Measurements from ENCODE around the gene ERCC6L2. TPM values are rescaled to one million over a fixed set of nuclear protein-coding genes. Genes with fewer than 3 reads are reported as not detected.
A peak's percentile ranks its signal among the peaks of the same experiment; 100 is the strongest.

ERCC6L2 gene
- polyA plus RNA-seq, 1 donor from 2014 or later, result 32.5 TPM

DNA sequence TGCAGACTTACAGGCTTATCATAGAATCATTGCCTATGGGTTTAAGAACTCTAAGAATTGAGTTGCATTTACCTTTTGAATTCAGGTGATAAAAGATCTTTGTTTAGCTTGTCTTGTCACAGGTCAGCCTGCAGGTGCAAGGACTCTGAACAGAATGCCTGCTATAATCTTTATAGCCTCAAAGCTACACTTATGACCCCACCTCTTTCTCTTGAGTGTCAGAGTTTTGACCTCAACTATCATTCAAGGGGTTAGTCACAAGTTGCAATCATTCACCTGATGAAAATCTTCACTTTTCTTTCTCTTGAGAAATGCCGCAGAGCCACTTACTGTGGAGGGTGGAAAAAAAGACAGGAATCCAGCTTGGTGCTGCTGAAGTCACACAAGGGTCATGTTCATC is 49.5 kb downstream of the ERCC6L2 start:
- H3K36me3 Mint-ChIP-seq, result peaks cover 23% of the 10 kb centered on the region
- no peaks in the 10 kb centered on the region for H3K27me3 Mint-ChIP-seq
- no peaks in the 10 kb centered on the region for H3K4me1 Mint-ChIP-seq
- no peak overlapping the region for H3K4me3 Mint-ChIP-seq
- H3K27ac Mint-ChIP-seq, result no peak overlapping the region
- no peaks in the 10 kb centered on the region for H3K9me3 Mint-ChIP-seq

DNA sequence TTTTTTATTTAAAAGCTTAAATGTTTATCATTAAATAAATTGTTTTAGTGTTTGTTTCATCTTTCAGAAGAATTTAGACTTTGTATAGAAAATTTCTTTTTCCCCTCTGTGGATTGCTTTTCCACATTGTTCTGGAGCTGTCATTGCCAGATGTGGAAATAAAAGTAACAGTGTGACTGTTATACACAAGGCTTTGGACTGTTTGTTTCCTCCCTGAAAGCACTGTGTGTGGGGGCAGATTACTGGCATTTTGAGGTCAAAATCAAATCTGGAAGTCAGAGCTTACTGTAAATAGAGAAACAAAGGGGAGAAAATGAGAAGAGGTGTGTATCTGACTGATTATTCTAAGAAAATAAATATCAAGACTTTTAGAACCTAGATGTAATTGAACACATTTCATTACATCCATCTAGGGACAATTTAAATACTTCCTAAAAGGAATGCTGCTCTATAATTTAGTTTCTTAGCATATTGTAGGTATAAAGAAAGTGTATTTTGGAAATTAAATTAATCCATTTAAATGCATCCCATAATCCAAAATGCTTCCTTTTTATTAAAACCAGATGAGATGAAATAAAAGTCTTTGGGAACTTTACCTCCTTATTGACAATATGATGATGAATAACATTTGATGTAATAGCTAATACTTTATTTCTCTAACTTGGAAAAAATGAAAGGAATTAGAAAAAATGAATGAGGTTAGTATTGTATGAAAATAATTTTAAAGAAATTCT is 51.9 kb downstream of the ERCC6L2 start:
- H3K4me3 Mint-ChIP-seq, result no peak overlapping the region
- peaks cover 31% of the 10 kb centered on the region for H3K36me3 Mint-ChIP-seq
- no peak overlapping the region for H3K27ac Mint-ChIP-seq
- no peaks in the 10 kb centered on the region for H3K27me3 Mint-ChIP-seq
- H3K4me1 Mint-ChIP-seq, result peaks cover 0 to 1% (median 0%) of the 10 kb centered on the region in 3 donors
- no peaks in the 10 kb centered on the region for H3K9me3 Mint-ChIP-seq

DNA sequence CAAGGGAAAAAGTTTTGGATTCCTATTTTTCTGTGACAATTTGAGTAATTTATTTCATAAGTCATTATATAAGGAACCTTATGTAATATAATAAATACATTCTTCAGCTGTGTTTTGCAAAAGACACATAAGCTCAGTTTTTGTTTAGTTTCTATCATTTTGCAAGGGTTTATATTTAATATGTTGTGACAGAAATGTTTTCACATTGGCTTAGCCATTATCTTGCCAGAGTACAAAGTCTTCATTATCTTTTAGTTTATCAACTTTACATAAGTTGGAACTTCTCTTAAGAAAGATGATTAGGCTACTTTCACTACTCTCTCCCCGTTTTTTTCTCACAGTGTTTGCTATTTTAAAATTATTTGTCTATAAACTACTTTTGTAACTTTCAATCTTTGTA is 54.8 kb downstream of the ERCC6L2 start:
- Mint-ChIP-seq H3K9me3 (no peaks in the 10 kb centered on the region), H3K36me3 (peaks cover 31% of the 10 kb centered on the region), H3K27ac (no peak overlapping the region), H3K27me3 (no peaks in the 10 kb centered on the region), H3K4me1 (peaks cover 0 to 1% (median 0%) of the 10 kb centered on the region in 3 donors), H3K4me3 (no peak overlapping the region)

DNA sequence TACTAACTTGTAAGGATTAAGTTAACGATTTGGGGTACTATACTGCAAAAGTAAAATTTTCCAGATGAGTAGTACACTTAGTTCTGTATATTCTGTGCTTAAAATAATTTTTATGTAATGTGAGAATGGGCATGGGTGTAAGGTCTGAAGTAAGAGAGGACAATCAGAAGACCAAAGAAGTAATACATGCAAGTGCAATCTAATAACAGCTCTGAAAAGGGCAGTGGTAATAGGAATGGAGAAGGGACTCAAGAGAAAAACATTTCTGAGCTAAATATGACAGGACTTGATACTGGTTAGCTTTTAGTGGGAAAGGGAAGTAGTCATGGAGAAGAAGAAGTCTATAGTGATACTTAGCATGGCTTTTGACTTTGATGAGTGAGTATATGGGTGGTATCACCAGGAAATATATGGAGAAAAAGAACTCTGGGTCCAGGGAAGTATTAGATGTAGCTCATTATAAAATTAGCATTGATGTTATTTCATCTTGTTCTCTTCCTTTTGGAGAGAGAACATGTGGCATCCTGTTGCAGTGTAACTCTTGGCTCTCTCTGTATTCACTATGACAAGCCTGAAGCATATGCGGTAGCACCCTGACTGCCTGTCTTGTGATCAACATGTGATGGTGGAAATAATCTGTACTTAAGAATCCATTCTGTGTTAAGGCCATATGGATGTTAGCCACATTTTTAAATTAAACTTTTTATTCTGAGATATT is 60.5 kb downstream of the ERCC6L2 start:
- H3K4me3 Mint-ChIP-seq, result no peak overlapping the region
- peaks cover 0 to 4% (median 0%) of the 10 kb centered on the region in 3 donors for H3K4me1 Mint-ChIP-seq
- H3K9me3 Mint-ChIP-seq, result peaks cover 0 to 13% (median 5%) of the 10 kb centered on the region in 3 donors
- peaks cover 37% of the 10 kb centered on the region for H3K36me3 Mint-ChIP-seq
- no peak overlapping the region for H3K27ac Mint-ChIP-seq
- no peaks in the 10 kb centered on the region for H3K27me3 Mint-ChIP-seq

GRCh38 chr9:95936579-95937075 is 61.1 kb downstream of the ERCC6L2 start:
- Mint-ChIP-seq H3K4me1 (peaks cover 0 to 2% (median 0%) of the 10 kb centered on the region in 3 donors), H3K27me3 (no peaks in the 10 kb centered on the region), H3K9me3 (peaks cover 0 to 13% (median 5%) of the 10 kb centered on the region in 3 donors), H3K4me3 (no peak overlapping the region), H3K27ac (no peak overlapping the region), H3K36me3 (peaks cover 35% of the 10 kb centered on the region)

DNA sequence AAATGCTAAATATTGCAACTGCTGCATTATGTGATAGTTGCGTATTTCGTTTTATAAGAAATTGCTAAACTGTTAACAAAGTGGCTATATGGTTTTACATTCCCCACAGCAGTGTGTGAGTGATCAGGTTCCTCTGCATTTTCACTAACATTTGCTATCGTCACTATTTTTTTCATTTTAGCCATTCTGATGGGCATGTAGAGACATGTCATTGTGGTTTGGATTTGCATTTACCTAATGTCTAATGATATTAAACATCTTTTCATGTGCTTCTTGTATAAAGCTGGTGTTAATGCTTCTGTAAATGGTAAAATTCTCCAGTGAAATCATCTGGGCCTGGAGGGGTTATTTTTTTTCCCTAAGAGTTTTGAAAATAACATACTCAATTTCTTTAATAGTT is 61.6 kb downstream of the ERCC6L2 start:
- H3K27ac Mint-ChIP-seq, result peak overlapping the region in 1 of 3 donors; percentile 49

GRCh38 chr9:95938724-95939123 is 63.2 kb downstream of the ERCC6L2 start:
- H3K27ac Mint-ChIP-seq, result no peak overlapping the region
- peaks cover 2 to 13% (median 5%) of the 10 kb centered on the region in 3 donors for H3K9me3 Mint-ChIP-seq
- H3K4me3 Mint-ChIP-seq, result no peak overlapping the region
- H3K27me3 Mint-ChIP-seq, result no peaks in the 10 kb centered on the region
- H3K4me1 Mint-ChIP-seq, result peaks cover 0 to 2% (median 0%) of the 10 kb centered on the region in 3 donors
- H3K36me3 Mint-ChIP-seq, result peaks cover 42% of the 10 kb centered on the region

More for the DNA sequence above, 61.6 kb downstream of the ERCC6L2 start:
- Mint-ChIP-seq H3K36me3 (peaks cover 39% of the 10 kb centered on the region), H3K9me3 (peaks cover 0 to 13% (median 5%) of the 10 kb centered on the region in 3 donors), H3K27me3 (no peaks in the 10 kb centered on the region), H3K4me3 (no peak overlapping the region), H3K4me1 (peaks cover 0 to 2% (median 0%) of the 10 kb centered on the region in 3 donors)

GRCh38 chr9:95939472-95939871 is 64.0 kb downstream of the ERCC6L2 start:
- Mint-ChIP-seq H3K36me3 (peaks cover 44% of the 10 kb centered on the region), H3K9me3 (peaks cover 2 to 17% (median 5%) of the 10 kb centered on the region in 3 donors), H3K27ac (no peak overlapping the region), H3K27me3 (no peaks in the 10 kb centered on the region), H3K4me1 (peaks cover 0 to 2% (median 0%) of the 10 kb centered on the region in 3 donors), H3K4me3 (no peak overlapping the region)

GRCh38 chr9:95940265-95940664 is 64.8 kb downstream of the ERCC6L2 start:
- Mint-ChIP-seq H3K4me1 (peaks cover 0 to 2% (median 0%) of the 10 kb centered on the region in 3 donors), H3K36me3 (peaks cover 45% of the 10 kb centered on the region), H3K27me3 (no peaks in the 10 kb centered on the region), H3K4me3 (no peak overlapping the region), H3K27ac (no peak overlapping the region), H3K9me3 (peaks cover 2 to 20% (median 5%) of the 10 kb centered on the region in 3 donors)

GRCh38 chr9:95942016-95942415 is 66.5 kb downstream of the ERCC6L2 start:
- H3K9me3 Mint-ChIP-seq, result peaks cover 4 to 24% (median 11%) of the 10 kb centered on the region in 3 donors
- no peaks in the 10 kb centered on the region for H3K27me3 Mint-ChIP-seq
- no peak overlapping the region for H3K4me3 Mint-ChIP-seq
- peaks cover 0 to 2% (median 0%) of the 10 kb centered on the region in 3 donors for H3K4me1 Mint-ChIP-seq
- H3K36me3 Mint-ChIP-seq, result peaks cover 45% of the 10 kb centered on the region
- H3K27ac Mint-ChIP-seq, result no peak overlapping the region

DNA sequence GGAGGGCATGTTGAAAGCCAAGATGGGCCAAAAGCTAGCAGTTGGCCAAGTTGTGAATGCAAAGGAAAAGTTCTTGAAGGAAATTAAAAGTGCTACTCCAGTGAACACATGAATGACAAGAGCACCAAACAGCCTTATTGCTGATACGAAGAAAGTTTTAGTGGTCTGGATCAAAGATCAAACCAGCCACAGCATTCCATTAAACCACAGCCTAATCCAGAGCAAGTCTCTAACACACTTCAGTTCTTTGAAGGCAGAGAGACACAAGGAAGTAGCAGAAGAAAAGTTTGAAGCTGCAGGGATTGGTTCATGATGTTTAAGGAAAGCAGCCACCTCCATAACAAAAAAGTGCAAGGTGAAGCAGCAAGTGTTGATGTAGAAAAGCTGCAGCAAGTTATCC is 71.6 kb downstream of the ERCC6L2 start:
- H3K27ac Mint-ChIP-seq, result no peak overlapping the region
- H3K9me3 Mint-ChIP-seq, result peaks cover 6 to 15% (median 11%) of the 10 kb centered on the region in 3 donors
- H3K4me3 Mint-ChIP-seq, result no peak overlapping the region
- no peaks in the 10 kb centered on the region for H3K27me3 Mint-ChIP-seq
- H3K36me3 Mint-ChIP-seq, result peaks cover 29% of the 10 kb centered on the region
- H3K4me1 Mint-ChIP-seq, result no peaks in the 10 kb centered on the region

- Mint-ChIP-seq H3K4me1 (no peaks in the 10 kb centered on the region), H3K9me3 (peaks cover 5 to 14% (median 5%) of the 10 kb centered on the region in 3 donors), H3K27me3 (no peaks in the 10 kb centered on the region), H3K27ac (no peak overlapping the region), H3K36me3 (peaks cover 28% of the 10 kb centered on the region), H3K4me3 (no peak overlapping the region)
Measured at GRCh38 chr9:95952471-95952870, 77.0 kb downstream of the ERCC6L2 start.

DNA sequence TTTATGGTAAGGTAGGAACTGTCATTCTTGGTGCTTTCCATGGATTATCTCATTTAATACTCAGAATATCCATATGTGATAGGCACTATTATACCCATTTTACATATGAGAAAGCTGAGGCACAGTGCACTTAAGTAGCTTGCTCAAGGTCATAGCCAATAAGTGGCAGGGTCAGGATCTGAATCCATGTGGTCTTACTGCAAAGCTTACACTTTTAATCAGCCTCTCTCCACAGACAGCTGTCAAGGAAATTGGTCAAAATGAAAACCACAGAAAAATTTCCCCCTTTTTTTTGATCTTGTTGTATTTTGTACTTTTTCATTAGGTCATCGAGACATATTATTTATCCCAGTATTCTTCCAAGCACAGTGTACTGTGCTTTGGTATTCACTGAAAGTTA is 78.5 kb downstream of the ERCC6L2 start:
- Mint-ChIP-seq H3K27ac (no peak overlapping the region), H3K9me3 (peaks cover 0 to 14% (median 3%) of the 10 kb centered on the region in 3 donors), H3K4me1 (no peaks in the 10 kb centered on the region), H3K36me3 (peaks cover 28% of the 10 kb centered on the region), H3K27me3 (no peaks in the 10 kb centered on the region), H3K4me3 (no peak overlapping the region)

GRCh38 chr9:95954940-95955339 is 79.4 kb downstream of the ERCC6L2 start:
- Mint-ChIP-seq H3K27me3 (no peaks in the 10 kb centered on the region), H3K9me3 (peaks cover 0 to 14% (median 3%) of the 10 kb centered on the region in 3 donors), H3K27ac (no peak overlapping the region), H3K4me3 (no peak overlapping the region), H3K4me1 (no peaks in the 10 kb centered on the region), H3K36me3 (peaks cover 26% of the 10 kb centered on the region)

DNA sequence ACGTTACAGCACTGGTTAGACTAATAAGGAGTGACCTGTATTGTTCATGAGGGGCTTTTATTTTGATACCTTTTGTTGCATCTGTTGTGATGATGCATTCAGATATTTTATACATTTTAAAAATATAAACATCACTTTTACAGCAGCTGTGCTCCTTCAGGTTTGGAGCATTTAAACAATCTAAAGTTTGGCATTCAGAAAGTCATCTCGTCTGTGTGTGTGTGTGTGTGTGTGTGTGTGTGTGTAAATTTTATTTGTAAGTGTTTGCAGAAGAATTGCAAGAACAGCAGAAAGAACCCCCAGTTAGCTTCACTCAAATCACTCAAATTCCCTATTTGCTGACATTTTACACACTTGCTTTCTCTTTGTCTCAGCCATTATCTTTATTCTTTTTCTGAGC is 87.4 kb downstream of the ERCC6L2 start:
- Mint-ChIP-seq H3K9me3 (peaks cover 2 to 8% (median 2%) of the 10 kb centered on the region in 3 donors), H3K27me3 (no peaks in the 10 kb centered on the region), H3K27ac (no peak overlapping the region), H3K4me3 (no peak overlapping the region), H3K36me3 (peaks cover 10% of the 10 kb centered on the region), H3K4me1 (no peaks in the 10 kb centered on the region)

Data from IgD-negative memory B cell (primary cell).